ENCODE results near the gene HDAC4.

Gene HDAC4

GRCh38 chr2:239425631-239426030 is 24.8 kb upstream of the HDAC4 start:
- DNase-seq = no peak

- no peak for DNase-seq
Measured at GRCh38 chr2:239424337-239425045, 23.7 kb upstream of the HDAC4 start.

DNA sequence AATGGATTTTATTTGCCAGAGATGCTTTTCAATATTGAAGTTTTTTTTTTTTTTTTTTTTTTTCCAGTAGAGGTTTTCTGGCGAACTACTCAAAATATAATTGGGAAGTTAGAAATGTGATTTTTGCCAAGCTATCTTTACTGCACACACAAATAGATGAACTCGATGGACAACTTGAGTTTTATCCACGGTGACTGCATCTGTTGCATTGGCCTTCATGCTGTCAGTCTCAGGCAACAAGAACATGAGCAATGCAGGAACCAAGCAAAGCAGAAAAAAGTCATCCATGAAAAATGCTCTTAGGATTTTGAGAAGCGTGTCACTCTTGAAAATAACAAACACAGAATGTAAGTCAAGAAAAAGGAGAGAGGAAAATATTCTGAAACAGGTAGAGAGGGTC is 22.7 kb upstream of the HDAC4 start:
- DNase-seq = no peak

DNA sequence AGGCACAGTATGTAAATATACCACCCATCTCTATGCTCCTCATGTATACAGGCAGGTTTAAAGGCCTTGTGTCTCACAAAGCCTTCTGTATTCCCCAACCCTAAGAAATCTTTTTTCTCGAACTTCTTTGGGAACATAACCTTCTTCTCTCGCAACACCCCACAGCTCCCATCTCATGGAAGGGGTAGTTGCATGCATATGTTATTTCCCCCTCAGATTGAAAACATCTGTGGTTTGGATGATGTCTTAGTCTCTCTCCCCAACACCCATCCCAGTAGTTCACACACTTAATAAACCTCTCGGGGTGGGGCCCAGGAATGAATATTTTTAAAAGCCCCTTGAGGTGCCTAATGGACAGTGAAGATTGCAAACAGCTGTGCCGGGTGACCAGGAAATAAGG is 21.0 kb upstream of the HDAC4 start:
- no peak for DNase-seq

DNA sequence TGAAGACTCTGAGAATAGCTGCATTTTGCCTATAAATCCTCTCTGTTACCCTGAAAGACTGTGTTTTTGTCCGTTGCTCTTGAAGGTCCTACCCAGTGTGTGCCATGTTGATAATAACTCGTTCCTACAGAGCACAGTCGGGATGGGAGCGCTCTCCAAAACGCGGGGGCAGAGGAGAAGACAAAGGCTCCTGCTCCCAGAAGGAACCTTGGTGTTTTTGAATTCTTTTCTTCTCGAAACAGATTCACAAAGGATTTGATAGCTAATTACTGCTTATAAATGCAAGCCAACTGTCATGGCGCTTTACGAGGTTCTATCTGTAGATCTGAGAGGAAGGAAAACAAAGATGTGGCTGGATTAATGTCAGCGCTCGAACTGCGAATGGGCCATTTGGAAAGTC is 19.3 kb upstream of the HDAC4 start:
- no peak for DNase-seq

GRCh38 chr2:239418918-239419317 is 18.1 kb upstream of the HDAC4 start:
- no peak for DNase-seq

GRCh38 chr2:239412905-239413603 is 12.2 kb upstream of the HDAC4 start:
- no peak for DNase-seq

DNA sequence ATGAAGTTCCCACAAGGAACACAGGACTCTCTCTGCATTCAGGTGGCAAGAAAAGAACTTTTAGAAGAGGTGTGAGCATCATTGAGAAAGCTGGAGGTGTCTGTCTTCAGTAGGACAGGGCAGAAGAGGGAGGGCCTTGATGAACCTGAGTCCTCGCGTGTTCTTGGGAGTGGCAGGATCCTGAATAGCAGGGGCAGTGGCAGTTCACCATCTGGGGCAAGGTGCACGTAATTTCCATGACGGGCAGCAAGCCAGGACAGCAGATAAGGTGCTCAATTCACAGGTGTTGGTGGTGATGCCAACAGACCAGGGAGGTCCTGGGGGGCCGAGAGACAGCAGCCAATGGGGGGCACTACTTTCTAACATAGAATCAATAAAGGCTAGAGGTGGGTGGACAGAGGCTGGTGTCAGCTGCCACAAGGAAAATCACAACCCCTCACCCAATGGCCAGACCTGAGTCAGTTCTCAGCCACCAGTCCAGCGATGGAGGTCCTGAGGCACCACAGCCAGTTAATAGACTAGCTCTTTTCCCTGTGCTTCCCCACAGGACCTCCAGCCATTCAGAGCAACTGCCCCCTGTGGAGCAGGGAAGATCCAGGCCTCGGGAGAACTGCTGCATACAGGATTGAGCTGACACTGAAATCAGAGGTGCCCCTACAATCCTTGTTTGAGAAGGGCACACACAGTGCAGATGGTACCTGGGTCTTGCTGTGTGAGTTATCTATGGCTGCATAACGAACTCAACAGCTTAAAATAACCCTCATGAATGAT is 10.9 kb upstream of the HDAC4 start:
- DNase-seq = no peak

DNA sequence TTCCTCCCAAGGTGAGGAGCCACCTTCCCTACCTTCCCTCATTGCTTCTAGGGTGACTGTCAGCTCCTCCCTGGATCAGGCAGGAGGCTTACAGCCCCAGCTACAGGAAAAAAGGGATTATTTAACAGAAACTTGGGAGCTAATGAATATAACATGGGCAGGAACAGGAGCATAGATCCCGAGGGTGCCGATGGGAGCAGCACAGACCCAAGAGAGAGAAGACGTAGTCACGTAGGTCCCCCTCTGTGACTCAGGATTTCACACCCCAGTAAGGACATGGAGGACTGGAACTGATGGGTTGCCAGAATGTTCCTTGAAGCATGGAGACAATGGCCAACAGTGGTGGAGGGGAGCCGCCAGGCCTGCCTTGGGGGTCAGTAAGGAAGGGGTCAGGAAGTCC is 10.3 kb upstream of the HDAC4 start:
- DNase-seq = no peak

DNA sequence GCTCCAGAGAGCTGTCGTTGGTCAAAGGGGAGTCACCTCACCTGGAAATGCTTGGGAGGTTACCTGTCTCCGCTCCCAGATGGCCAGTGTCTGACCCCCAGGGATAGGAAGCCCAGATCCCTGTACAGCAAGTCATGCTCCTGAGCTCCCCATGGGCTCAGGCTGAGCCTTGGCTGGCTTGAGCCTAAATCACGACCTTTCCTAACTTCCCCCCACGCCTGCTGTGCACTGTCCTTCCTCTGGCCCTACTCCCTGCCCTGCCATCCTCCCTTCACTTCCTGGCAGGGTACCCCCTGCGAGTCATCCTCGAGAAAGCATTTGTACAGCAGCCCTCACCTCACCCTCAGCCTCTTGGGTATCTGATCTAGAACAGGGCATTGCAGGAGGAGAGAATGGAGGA is 9.2 kb upstream of the HDAC4 start:
- no peak for DNase-seq

DNA sequence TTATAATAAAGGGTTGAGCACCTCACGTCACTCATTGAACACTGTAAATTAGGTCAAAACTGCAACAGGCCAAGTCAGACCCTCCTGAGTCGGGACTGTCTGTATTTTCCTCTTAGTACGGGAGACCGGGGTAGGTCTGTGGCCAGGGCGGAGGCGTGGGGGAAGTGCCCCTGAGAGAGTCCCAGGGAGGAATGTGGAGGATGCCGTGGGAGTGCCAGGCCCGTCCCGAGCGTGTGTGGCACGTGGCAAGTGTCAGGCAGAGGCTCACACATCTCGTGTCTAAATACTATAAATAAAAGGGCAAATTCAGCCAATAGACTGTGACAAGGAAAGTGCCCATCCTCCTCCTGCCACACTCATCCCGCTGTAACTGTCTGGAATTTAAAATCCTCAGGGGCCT is 6.3 kb upstream of the HDAC4 start:
- no peak for DNase-seq

GRCh38 chr2:239406316-239406995 is 5.6 kb upstream of the HDAC4 start:
- no peak for DNase-seq

GRCh38 chr2:239405071-239405470 is 4.3 kb upstream of the HDAC4 start:
- no peak for DNase-seq

- no peak for DNase-seq
Measured at GRCh38 chr2:239402666-239403065, 1.8 kb upstream of the HDAC4 start.

DNA sequence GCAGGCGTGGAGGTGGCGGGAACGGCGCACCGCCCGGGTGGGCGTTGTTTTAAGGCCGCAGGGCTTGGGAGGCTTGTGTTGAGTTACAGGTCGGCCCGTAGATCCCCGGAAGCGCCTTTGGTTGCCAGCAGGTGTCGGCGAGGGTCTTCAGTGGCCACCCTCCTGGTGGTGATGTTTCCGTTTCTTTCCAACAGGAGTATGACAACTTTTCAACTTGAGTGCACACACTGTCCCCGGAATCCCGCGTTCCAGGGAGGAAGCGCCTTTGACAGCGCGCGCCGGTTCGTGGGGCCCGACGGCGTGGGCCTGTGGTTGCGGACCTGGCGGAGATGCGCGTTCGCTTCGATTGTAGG is 1.0 kb upstream of the HDAC4 start:
- peak; percentile 47 for DNase-seq

DNA sequence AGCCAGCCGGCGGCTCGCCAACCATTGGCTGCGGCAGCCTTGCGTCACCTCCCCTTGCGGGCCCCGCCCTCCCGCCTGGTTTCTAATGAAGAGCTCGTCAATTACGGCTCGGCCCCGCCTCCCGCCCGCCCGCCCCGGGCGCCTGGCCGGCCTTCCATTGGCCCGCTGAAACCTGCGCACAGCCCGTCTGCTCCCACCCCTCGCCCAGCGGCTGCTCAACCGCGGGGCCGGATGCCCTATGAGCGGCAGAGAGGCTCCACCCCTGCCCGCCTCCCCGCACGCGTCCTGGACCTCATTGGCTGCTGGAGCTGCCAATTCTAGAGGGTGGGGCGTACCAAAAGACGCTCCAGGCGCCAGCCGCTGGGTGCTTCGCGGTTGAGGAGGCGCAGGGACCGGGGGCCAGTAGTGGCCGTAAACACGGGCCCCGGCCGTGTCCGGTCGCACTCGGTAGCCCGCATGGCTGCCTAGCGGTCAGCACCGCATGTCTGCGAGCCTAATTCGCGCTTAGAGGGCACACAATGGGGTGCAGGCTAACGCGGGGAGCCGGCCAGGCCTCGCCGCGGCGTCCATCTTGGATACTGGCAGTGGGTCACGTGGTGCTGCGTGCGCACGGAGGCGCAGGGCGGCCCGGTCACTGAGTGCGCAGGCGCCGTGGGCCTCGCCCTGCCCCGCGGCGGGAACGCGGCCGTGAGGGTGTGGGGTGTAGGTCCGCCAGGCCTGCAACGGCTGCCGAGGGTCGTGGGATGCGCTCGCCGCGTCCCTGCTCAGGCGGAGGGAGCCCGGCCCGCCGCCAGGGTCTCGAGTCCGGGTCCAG is 454 bp upstream of the HDAC4 start:
- DNase-seq = peak; percentile 98

DNA sequence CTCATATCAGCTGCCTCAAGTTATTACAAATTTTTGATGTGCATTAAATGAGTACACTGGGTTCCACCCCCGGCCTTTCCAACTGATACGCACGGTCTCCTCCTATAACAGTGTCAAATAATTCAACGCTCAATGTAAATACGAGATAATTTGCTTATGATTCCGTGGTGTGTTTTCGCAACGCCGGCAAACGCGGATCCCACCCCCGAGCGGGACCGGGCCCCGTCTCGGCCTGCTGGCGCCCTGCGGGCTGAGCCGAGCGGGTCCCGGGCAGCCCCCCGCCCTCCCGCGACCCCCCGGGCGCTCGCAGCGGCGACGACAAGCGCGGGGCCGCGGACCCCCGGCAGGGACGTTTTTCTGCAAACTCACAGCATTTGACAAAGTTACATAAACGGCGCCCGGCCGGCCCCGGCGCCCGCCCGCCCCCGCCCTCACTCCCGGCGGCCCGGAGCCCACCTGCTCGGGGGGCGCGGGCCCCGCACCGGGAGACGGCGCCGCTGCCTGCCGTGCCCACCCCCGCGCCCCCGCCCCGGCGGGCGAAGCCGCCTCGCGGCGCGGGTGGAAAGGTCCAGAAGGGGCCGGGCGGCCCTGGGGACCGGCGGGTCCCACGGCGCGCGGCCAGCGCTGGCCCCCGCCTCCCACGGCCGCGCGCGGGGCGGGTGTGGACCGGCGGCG is 762 bp downstream of the HDAC4 start:
- no peak for DNase-seq

GRCh38 chr2:239399433-239399920 is 1.3 kb downstream of the HDAC4 start:
- DNase-seq = no peak

DNA sequence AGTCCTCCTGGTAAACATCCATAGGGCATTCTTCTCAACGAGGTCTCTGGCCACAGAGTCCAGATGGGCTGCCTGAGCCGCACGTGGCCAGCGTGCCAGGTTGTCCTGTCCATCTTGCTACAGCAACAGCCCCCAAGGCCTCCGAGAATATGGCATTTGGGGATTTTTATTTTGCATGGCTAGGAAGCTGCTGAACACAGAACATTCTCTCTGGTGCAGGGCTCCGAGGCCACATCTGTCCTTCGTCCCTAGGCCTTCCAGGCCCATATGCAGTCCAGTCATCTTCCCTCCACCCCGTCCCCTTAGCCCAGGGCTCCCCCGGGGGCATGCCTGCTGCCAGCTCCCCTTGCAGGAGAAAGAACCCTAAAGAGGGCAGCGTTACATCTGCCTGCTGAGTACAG is 2.3 kb downstream of the HDAC4 start:
- no peak for DNase-seq

DNA sequence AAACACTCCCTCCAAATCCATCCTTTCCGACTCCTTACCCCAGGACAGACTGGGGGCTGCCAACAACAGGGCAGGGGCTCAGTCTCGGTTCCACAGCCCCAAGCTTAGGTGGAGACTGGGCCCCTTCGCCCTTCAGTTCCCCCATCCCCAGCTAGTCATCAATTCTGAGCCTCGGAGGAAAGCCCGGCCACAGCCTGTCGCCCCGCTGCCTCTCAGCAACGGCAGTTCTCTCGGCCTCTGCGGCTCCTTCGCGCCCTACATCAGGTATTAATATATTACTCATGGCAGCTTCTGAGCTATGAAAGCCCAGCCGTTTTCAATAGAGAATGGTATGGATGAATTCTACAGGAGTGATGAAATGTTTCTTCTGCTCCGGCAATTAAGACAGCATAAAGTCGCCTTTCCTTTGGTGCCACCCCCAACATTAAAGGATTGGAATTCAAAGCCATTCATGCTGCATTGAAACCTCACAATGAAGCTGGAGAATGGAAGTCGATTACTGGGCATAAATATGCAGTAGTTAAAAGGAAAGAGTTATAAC is 2.8 kb downstream of the HDAC4 start:
- DNase-seq = no peak

GRCh38 chr2:239396881-239397681 is 3.7 kb downstream of the HDAC4 start:
- DNase-seq = no peak
